Glomerular visceral epithelial cell (primary cell): ENCODE data around the gene ERC1.
"Not testable (repeated sequence)": the region's sequence is repeated elsewhere in the genome, so short reads cannot be mapped to it uniquely, and the experiment has no call there.

Experiments
- DNase-seq: peaks from one replicate; pipeline ENCODE4 v3.0.0-alpha.2; 2016; ENCODE audit errors: extremely low spot score

ERC1 gene

GRCh38 chr12:1350934-1351240 lies 359.9 kb downstream of the ERC1 start:
- peak; percentile 33 for DNase-seq

DNA sequence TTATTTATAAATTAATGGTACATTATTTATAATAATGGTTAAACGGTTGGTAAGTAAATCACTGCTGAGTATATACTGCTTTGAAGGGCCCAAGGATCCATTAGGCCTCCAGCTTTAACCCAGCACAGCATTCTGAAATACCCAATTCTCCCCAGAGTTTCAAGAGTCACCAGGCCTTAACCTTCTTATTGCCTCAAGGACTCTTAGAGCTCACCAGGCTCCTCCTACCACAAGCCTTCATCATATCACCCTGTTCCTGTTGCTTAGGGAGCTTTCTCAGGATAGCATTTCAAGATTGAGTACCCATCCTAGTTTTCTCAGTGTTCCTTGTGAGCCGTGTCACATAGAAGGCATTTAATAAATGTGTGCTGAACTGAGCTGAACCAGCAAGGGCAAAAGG lies 360.9 kb downstream of the ERC1 start:
- no peak for DNase-seq

- DNase-seq, result no peak
Measured at GRCh38 chr12:1353451-1353850, 362.4 kb downstream of the ERC1 start.

GRCh38 chr12:1355396-1355795 lies 364.4 kb downstream of the ERC1 start:
- no peak for DNase-seq

DNA sequence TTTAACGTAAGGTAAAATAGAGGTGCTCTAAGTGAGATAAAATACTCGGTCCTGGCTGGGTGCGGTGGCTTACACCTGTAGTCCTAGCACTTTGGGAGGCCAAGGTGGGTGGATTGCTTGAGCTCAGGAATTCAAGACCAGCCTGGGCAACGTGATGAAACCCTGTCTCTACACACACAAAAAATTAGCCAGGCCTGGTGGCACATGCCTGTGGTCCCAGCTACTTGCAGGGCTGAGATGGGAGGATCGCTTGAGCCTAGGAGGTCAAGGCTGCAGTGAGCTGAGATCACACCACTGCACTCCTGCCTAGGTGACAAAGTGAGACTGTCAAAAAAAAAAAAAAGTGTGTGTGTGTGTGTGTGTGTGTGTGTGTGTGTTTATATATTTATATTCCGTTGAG lies 364.8 kb downstream of the ERC1 start:
- not testable (repeated sequence) for DNase-seq

DNA sequence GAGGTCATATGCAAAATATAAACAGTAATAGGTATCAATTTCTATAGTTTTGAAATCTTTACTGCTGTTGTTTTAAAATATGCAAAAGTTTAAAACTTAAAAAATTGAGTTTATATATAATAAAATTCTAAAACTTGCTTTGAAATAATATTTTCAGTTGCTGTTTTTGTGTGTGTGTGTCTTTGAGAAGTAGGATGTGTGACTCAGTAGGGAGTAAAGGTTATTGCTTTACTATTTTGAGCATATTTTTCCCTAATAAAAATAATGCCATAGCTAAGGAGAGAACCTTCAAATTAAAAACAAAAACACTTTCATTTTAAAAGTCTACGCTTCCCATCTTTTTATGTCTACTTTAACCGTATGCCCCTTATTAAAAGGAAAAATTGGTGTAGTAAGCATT lies 365.3 kb downstream of the ERC1 start:
- no peak for DNase-seq

DNA sequence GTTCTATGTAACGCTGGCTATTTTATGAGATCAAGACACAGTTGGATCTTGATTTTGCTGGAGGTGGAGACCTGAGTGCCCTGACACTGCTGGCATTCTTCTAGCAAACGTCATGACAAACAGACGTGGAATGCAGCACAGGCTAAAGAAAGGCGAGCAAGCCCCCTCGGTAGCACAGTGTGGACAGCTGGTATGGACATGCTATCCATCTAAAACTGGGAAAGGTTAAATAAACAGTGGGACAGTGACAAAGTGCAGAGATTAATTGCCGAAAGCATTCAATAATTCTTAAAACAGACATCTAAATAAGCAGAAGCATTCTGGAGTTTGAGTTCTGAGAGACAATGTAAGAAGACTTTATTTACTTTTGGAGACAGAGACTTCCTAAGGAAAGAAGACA lies 366.1 kb downstream of the ERC1 start:
- peak; percentile 32 for DNase-seq

GRCh38 chr12:1357711-1358110 lies 366.7 kb downstream of the ERC1 start:
- no peak for DNase-seq

DNA sequence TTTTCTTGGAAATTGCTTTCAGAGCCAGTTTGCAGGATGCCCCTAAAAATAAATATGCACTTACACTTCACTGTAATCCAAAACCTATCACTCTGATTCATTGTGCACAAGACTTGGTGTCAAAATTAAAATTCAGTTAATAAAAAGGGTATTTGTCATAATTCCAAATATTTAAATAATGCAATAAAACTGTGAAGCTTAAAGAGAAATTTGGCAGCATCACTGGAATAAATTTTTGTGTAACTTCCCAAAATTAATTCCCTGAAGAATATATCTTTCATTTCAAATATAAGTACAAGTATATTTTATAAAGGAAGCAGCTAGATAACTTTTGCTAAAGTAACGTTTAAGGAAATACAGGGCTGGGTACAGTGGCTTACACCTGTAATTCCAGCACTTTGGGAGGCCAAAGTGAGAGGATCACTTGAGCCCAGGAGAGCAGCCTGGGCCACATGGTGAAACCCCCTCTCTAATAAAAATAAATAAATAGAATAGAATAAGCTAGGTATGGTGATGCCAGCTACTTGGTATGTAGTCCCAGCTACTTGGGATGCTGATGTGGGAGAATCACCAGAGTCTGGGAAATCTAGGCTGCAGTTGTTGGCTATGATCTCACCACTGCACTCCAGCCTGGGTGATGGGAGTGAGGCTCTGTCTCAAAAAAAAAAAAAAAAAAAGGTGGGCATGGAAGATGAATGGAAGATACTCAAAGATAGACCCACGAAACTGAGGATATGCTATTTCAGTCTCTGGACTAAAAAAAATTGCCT lies 369.6 kb downstream of the ERC1 start:
- DNase-seq, result peak; percentile 62

DNA sequence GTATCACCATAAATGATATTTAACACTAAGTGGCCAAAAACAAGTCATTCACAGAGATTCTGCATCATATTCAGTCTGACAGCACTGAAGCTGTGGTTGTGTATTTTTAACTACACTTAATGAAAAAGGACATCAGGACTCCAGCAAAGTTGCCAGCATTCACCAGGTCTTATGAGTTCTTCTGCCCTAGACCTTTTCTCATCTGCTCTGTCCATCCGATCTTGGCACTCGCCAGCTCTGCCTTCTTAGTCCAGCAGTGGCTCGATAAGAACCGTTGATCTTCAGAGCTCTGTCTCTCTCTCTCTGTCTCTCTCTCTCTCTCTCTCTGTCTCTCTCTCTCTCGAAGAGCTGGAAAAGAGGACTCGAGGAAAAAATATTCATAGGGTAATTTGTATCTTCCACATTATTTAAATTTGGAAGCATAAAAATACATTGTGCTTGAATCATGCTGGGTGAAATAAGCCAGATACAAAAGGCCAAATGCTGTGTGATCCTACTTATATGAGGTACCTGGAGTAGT lies 371.2 kb downstream of the ERC1 start:
- DNase-seq, result no peak

GRCh38 chr12:1365703-1366102 lies 374.7 kb downstream of the ERC1 start:
- DNase-seq, result no peak

DNA sequence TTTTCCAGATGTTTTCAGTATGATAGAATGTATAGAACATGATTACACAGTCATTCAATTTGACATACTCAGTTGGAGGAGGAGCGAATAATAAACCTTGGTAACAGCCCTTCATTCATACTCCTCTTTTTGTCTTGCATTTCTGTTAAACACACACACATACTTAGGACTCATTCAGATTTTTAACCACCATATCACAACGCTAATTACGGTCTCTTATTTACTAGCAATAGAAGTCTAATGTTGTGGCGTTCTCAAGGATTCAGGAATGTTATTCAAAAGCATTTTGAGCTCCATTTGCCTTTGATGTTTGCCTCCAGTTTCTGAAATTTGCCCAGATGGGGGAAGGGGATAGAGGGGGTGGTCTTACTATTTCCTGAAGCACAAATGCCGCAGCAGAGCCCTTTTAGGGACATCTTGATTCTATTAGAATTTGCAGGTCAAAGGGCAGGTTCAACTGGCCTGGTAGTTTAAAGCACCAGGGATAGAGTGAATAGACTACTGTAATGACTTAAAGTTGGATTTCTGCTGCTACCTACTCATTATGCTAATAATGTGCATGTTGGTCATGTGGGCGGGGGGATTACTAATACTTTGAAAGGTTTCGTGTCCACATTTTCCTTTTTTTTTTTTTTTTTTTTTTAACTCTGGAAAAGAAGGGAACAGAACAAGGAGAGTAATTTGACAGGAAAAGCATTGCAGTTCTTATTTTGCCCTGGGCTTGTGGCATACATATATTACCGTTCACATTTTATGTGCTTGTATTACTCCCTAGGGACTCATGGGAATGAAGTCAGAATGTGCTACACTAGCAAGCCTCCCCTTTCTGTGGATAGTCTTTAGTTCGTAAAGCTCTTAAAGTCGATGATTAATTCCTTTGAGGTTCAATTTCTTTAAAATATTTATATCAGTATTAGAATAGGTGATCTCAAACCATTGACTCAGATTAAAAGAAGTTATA lies 376.6 kb downstream of the ERC1 start:
- DNase-seq, result no peak

- no peak for DNase-seq
Measured at GRCh38 chr12:1369460-1369859, 378.4 kb downstream of the ERC1 start.

DNA sequence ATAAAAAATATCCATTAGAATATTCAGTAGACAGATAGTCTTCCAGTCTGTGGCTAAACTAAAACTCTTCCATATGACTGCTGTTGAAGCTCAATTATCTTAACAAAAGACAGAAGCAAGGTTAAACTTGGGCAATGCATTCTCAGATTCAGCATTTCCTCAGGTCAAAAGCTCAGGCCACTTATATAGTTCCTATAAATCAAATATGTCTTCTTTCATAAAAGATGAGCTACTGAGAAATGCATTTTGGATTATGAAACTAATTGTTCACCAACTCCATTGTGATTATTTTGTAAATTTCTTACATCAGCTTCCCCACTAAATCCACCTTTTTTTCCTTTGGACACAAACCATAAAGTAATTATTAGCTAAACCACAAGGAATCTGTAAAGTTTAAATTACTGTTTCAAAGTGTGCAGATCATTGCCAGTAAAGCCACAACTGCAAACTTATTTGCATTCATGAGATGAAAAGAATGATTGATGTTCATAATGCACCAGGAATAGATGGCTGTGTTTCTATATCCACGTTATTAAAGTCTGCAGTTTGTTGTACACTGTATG lies 379.0 kb downstream of the ERC1 start:
- peak; percentile 8 for DNase-seq

DNA sequence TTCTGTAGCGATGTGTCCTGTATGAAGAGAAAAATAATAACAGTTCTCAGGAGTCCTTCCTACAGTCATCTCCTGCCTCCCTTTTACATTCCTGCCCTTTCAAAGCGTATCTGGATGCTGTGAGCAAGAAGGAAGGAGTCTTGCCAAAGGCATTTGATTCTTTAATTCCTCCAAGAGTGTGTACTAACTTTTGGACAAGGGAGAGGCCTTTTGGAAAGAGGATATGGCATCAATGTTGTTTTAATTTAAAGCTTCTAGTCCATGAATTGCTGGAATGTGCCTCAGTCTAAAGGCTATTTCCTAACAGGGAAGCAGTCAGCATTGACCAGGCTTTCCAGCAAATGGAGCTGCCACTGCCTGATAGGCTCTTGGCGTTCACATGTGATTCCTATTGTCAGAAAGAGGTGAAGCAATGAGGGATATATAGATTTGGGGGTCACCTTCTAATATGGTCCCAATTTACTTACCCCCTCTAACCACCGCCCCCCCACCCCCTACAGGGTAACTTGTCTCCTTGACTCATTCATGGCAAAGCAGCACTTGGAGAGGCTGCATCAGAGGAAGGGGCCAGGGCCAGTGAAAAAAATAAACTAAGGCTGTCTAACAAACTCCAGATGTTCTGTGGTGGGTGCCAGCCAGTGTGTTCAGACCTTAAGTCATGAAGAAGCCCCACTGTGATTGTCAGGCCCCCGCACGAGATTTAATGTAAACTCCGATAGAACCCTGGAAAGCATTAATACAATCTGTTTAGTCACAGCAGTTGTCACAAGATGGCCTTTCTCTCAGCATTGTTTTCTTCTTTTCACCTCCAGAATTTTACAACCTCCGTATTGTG lies 383.1 kb downstream of the ERC1 start:
- DNase-seq, result no peak

- DNase-seq, result no peak
Measured at GRCh38 chr12:1375323-1375722, 384.3 kb downstream of the ERC1 start.

GRCh38 chr12:1377117-1377516 lies 386.1 kb downstream of the ERC1 start:
- no peak for DNase-seq

DNA sequence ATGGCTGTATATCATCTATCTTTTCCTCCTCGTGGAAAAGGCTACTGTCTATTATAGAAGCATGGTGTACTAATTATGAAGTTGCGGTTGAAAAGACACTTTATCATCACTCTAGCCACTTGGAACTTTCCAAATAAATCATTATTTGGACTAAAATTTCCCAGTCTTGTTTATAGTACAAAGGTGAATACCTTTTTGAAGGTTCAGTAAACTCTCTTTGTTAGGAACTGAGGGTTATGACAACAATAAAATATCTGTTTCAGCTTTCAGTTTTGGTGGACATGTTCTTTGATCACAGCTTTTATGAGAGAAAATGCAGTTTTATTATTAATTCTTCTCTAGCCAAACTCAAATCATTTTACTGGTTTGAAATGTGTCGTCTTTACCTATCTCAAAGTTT lies 386.7 kb downstream of the ERC1 start:
- no peak for DNase-seq

GRCh38 chr12:1380171-1380851 lies 389.3 kb downstream of the ERC1 start:
- DNase-seq, result no peak

DNA sequence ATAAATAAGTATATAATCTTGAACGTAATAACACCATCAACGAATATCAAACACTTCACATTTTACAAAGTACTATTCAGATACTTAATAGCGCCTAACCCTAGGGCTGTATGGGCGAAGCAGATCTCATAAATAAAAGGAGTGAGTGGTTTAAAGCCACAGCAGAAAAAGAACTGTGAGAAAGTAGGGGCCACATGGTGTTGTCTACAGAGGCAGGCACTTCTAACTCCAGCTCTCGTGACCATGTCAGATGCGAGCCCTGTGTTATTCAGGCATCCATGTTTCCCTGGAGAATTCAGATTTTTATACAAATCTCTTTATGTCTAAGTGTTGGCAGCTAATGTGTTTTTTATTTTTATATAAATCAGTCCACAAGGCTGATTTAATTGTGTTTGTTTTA lies 391.1 kb downstream of the ERC1 start:
- DNase-seq, result no peak

DNA sequence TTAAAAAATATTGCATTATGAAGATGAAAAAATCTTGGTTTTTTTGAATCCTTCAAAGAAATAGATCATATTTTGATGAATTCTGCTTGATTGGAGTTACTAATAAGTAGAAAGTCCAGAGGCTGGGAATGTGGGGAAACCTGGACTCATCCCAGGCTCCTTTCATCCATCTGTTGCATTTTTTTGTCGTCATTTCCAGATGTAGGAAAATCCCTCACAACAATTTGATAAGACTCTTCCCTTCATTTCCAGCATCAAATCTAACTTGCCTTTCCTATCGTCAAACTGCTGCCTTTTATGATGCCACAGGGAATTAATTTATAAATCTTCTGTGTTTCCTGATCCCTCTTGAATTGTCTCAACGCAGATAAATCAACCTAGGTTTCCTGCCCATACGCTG lies 391.8 kb downstream of the ERC1 start:
- no peak for DNase-seq
